HepG2 (cell line): Measurements from ENCODE around the gene MINDY1. TPM values are rescaled to one million over a fixed set of nuclear protein-coding genes. Genes with fewer than 3 reads are reported as not detected.

Experiments
- CTCF ChIP-seq: sonication (generic); formaldehyde crosslinking; IDR thresholded peaks from 2 replicates; pipeline ENCODE4 v1.5.0; 2020; ENCODE audit warnings: mild to moderate bottlenecking, missing genetic modification reagents, moderate library complexity
- FUBP1 ChIP-seq: sonication (generic); formaldehyde crosslinking; IDR thresholded peaks from 2 replicates; pipeline ENCODE4 v1.5.1; 2020; ENCODE audit warnings: missing genetic modification reagents, mild to moderate bottlenecking, borderline replicate concordance
- MBD4 ChIP-seq: IDR thresholded peaks from 2 replicates; pipeline ENCODE4 v1.6.1; 2012; ENCODE audit warnings: low read length, inconsistent platforms, borderline replicate concordance
- PRDM10 ChIP-seq: sonication (generic); formaldehyde crosslinking; IDR thresholded peaks from 2 replicates; pipeline ENCODE4 v1.4.0; 2020; ENCODE audit warnings: low read depth, missing genetic modification reagents
- RCOR2 ChIP-seq: IDR thresholded peaks from 2 replicates; pipeline ENCODE4 v1.6.1; 2016; ENCODE audit warnings: missing biosample characterization, missing genetic modification reagents
- RFX3 ChIP-seq: IDR thresholded peaks from 2 replicates; pipeline ENCODE4 v1.6.1; 2016; ENCODE audit warnings: missing biosample characterization, missing genetic modification reagents
- SAP130 ChIP-seq: IDR thresholded peaks from 2 replicates; pipeline ENCODE4 v1.6.1; 2016; ENCODE audit warnings: low read depth
- SIX4 ChIP-seq: sonication (generic); formaldehyde crosslinking; IDR thresholded peaks from 2 replicates; pipeline ENCODE4 v1.4.0; 2020; ENCODE audit warnings: missing genetic modification reagents
- TBL1XR1 ChIP-seq: fragments of 150-350 bp; IDR thresholded peaks from 2 replicates; pipeline ENCODE4 v1.6.1; 2014; ENCODE audit warnings: borderline replicate concordance, low read length; ENCODE audit not compliant: partially characterized antibody
- TBP ChIP-seq: sonication (generic); formaldehyde crosslinking; IDR thresholded peaks from 2 replicates; pipeline ENCODE4 v1.5.0; 2020; ENCODE audit warnings: missing genetic modification reagents
- XRCC5 ChIP-seq: fragments of 200-400 bp; formaldehyde crosslinking; optimal IDR thresholded peaks from 2 replicates; pipeline ENCODE3; 2017; ENCODE audit warnings: mild to moderate bottlenecking, low read length
- ZBTB8A ChIP-seq: sonication (generic); formaldehyde crosslinking; IDR thresholded peaks from 2 replicates; pipeline ENCODE4 v1.4.0; 2020; ENCODE audit warnings: mild to moderate bottlenecking, low read depth, missing genetic modification reagents, borderline replicate concordance
- ZNF296 ChIP-seq: sonication (generic); formaldehyde crosslinking; conservative IDR thresholded peaks from 2 replicates; pipeline ENCODE4 v1.5.0; 2020; ENCODE audit warnings: mild to moderate bottlenecking, missing genetic modification reagents
- ZNF331 ChIP-seq: sonication (generic); formaldehyde crosslinking; IDR thresholded peaks from 2 replicates; pipeline ENCODE4 v1.4.0; 2020; ENCODE audit warnings: missing genetic modification reagents
- ZNF629 ChIP-seq: sonication (generic); formaldehyde crosslinking; conservative IDR thresholded peaks from 2 replicates; pipeline ENCODE4 v1.5.0; 2020; ENCODE audit warnings: missing genetic modification reagents
- ZNF747 ChIP-seq: sonication (generic); formaldehyde crosslinking; IDR thresholded peaks from 2 replicates; pipeline ENCODE4 v1.8.1; 2023; ENCODE audit warnings: missing genetic modification reagents, mild to moderate bottlenecking, borderline replicate concordance
- polyA plus RNA-seq, 8 experiments: library from polyadenylated mRNA; depleted of rRNA in 3 of 8; stranded (reverse) in 7 of 8; unstranded in 1 of 8; fragments of >200 nt; fragmentation: Illumina TruSeq in 4 of 8; extraction: Trizol in 4 of 8; gene quantifications; 2 replicates each; pipeline versions ENCODE4 v1.2.1 to v1.2.3, GENCODE V29; 2011 to 2016; ENCODE audit warnings: low read depth in 4 of 8, missing spikeins in 1 of 8, mixed read lengths in 1 of 8; ENCODE audit not compliant: insufficient read depth in 1 of 8
- total RNA-seq, 5 experiments: library from RNA; depleted of rRNA; stranded (reverse); fragments of >200 nt; fragmentation: Illumina TruSeq; extraction: Trizol; gene quantifications; 2 replicates each; pipeline ENCODE4 v1.2.3, GENCODE V29; 2016; ENCODE audit warnings: low read depth in 1 of 5
- TF ChIP-seq, protein P1 (sequence below): sonication (generic); formaldehyde crosslinking; IDR thresholded peaks from 2 replicates; pipeline ENCODE4 v1.8.0; 2022; ENCODE audit warnings: missing genetic modification reagents, mild to moderate bottlenecking, borderline replicate concordance
- TF ChIP-seq, protein P2 (sequence below): IDR thresholded peaks from 2 replicates; pipeline ENCODE4 v1.6.1; 2016; ENCODE audit warnings: mild to moderate bottlenecking
- TF ChIP-seq, protein P3 (sequence below): sonication (generic); formaldehyde crosslinking; IDR thresholded peaks from 2 replicates; pipeline ENCODE4 v1.5.0; 2020; ENCODE audit warnings: mild to moderate bottlenecking, missing genetic modification reagents

The MINDY1 gene
- total and polyA plus RNA-seq, 2 of the 13 experiments (the other 11 are each of a cell fraction or from before 2014, with no cell fraction given): 11.1 to 15.0 TPM

- TF ChIP-seq PRDM10 (CRISPR knock-in tag): no peak
- TF ChIP-seq MBD4: no peak
- TF ChIP-seq, protein P1, sequence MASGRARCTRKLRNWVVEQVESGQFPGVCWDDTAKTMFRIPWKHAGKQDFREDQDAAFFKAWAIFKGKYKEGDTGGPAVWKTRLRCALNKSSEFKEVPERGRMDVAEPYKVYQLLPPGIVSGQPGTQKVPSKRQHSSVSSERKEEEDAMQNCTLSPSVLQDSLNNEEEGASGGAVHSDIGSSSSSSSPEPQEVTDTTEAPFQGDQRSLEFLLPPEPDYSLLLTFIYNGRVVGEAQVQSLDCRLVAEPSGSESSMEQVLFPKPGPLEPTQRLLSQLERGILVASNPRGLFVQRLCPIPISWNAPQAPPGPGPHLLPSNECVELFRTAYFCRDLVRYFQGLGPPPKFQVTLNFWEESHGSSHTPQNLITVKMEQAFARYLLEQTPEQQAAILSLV (CRISPR knock-in tag): no peak
- no peak for TF ChIP-seq RCOR2 (CRISPR knock-in tag)
- no peak for TF ChIP-seq ZNF747 (CRISPR knock-in tag)
- no peak for TF ChIP-seq FUBP1 (CRISPR knock-in tag)
- no peak for TF ChIP-seq SIX4 (CRISPR knock-in tag)
- no peak; the same call in 1 of the 2 replicates for TF ChIP-seq CTCF (CRISPR knock-in tag)
- TF ChIP-seq, protein P2, sequence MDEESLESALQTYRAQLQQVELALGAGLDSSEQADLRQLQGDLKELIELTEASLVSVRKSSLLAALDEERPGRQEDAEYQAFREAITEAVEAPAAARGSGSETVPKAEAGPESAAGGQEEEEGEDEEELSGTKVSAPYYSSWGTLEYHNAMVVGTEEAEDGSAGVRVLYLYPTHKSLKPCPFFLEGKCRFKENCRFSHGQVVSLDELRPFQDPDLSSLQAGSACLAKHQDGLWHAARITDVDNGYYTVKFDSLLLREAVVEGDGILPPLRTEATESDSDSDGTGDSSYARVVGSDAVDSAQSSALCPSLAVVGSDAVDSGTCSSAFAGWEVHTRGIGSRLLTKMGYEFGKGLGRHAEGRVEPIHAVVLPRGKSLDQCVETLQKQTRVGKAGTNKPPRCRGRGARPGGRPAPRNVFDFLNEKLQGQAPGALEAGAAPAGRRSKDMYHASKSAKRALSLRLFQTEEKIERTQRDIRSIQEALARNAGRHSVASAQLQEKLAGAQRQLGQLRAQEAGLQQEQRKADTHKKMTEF (CRISPR knock-in tag): 0 out of 2 replicates have a peak, but pooled peaks have one; percentile 63
- no peak for TF ChIP-seq ZNF296 (CRISPR knock-in tag)
- no peak for TF ChIP-seq TBP (CRISPR knock-in tag)
- no peak for TF ChIP-seq RFX3 (CRISPR knock-in tag)
- peak; percentile 80 for TF ChIP-seq SAP130 (CRISPR knock-in tag)
- TF ChIP-seq ZNF331 (CRISPR knock-in tag): 0 out of 2 replicates have a peak, but pooled peaks have one; percentile 38
- peak; percentile 47 for TF ChIP-seq XRCC5
- TF ChIP-seq TBL1XR1: no peak
- TF ChIP-seq ZBTB8A (CRISPR knock-in tag): no peak
- TF ChIP-seq, protein P3, sequence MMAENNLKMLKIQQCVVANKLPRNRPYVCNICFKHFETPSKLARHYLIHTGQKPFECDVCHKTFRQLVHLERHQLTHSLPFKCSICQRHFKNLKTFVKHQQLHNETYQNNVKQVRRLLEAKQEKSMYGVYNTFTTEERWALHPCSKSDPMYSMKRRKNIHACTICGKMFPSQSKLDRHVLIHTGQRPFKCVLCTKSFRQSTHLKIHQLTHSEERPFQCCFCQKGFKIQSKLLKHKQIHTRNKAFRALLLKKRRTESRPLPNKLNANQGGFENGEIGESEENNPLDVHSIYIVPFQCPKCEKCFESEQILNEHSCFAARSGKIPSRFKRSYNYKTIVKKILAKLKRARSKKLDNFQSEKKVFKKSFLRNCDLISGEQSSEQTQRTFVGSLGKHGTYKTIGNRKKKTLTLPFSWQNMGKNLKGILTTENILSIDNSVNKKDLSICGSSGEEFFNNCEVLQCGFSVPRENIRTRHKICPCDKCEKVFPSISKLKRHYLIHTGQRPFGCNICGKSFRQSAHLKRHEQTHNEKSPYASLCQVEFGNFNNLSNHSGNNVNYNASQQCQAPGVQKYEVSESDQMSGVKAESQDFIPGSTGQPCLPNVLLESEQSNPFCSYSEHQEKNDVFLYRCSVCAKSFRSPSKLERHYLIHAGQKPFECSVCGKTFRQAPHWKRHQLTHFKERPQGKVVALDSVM (CRISPR knock-in tag): no peak; the same call in 1 of the 2 replicates
- TF ChIP-seq ZNF629 (CRISPR knock-in tag): no peak
Observed at GRCh38 chr1:151047591-151047924, 40.9 kb upstream of the MINDY1 start, which contains the start of gene C1orf56 (continued).
